HFFc6 (cell line): ENCODE measurements around the gene ZBTB21. TPM values are rescaled to one million over a fixed set of nuclear protein-coding genes. Genes with fewer than 3 reads are reported as not detected.

Experiments
- DNase-seq: peaks from one replicate; pipeline ENCODE4 v3.0.0-alpha.2; 2018
- H3K27ac Mint-ChIP-seq: 2 replicates; pipeline ENCODE4 v1.8.0; 2020; ENCODE audit warnings: mild to moderate bottlenecking, mixed read lengths
- H3K27me3 Mint-ChIP-seq: 2 replicates; pipeline ENCODE4 v1.8.0; 2021; ENCODE audit warnings: mild to moderate bottlenecking, moderate library complexity, mixed read lengths; ENCODE audit not compliant: insufficient read depth
- H3K36me3 Mint-ChIP-seq: 2 replicates; pipeline ENCODE4 v1.8.0; 2021; ENCODE audit warnings: low read depth, mixed read lengths
- H3K4me1 Mint-ChIP-seq: 2 replicates; pipeline ENCODE4 v1.8.0; 2020; ENCODE audit warnings: low read depth, mixed read lengths
- H3K4me3 Mint-ChIP-seq: 2 replicates; pipeline ENCODE4 v1.8.0; 2020; ENCODE audit warnings: mild to moderate bottlenecking, moderate library complexity, mixed read lengths
- H3K9me3 Mint-ChIP-seq: 2 replicates; pipeline ENCODE4 v1.8.0; 2020; ENCODE audit warnings: mild to moderate bottlenecking, mixed read lengths
- CTCF ChIP-seq: fragments of 200-600 bp; sonication (generic); IDR thresholded peaks from 2 replicates; pipeline ENCODE4 v1.5.0; 2021; ENCODE audit warnings: antibody characterized with exemption, mild to moderate bottlenecking
- total RNA-seq, 6 experiments: library from RNA; stranded (reverse); fragmentation: NEBNext Ultra II Directional; extraction: Animal tissue kit (Norgen Biotek cat#: 25700); gene quantifications; 2 replicates in 1 of 6; 3 replicates in 5 of 6; pipeline ENCODE4 v1.2.3, GENCODE V29; 2021

The ZBTB21 gene
- total RNA-seq, 6 experiments from 2014 or later: 16.6 to 19.5 (median 18.9) TPM

DNA sequence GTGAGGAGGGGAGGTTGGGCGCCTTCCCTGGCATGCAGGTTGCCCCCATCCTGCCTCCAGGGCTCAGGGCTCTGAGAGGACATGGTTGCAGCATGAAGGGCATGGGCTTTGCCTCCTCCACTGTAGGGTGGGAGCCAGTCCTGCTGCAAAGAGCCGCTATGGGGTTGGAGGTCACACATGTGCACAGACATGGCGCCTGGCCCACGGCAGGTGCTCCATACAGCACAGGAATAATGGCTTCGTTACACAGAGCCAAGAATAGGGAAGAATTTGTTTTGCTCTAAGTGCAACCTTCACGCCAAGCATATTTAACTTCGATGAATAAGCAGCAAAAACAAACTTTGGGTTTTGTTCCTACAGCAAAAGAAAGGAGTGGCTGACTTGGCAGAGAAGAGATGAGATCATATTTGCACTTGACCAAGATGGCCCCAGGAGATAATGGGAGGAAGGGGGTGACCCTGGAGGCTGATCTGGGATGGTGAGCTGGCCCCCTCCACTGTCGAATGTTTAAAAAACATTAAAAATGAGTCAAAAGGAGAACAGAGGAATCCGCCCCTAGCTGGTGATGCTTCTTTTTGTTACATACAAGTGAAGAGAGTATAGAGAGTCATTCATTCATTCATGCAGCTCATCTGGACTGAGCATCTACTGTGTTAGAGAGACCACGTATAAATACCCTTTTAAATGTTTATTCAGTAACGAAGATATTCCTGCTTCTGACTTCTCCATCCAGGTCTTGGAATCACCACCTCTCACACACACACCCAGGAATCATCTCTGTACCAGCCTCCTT lies 43.9 kb downstream of the ZBTB21 start:
- peak; percentile 67 for DNase-seq
- Mint-ChIP-seq H3K4me3 (no peak overlapping the region), H3K9me3 (no peaks in the 10 kb centered on the region), H3K27ac (no peak overlapping the region), H3K4me1 (peaks cover 37% of the 10 kb centered on the region), H3K36me3 (no peaks in the 10 kb centered on the region), H3K27me3 (peaks cover 30% of the 10 kb centered on the region)
- 0 out of 2 replicates have a peak, but pooled peaks have one; percentile 16 for TF ChIP-seq CTCF

- peaks cover 28% of the 10 kb centered on the region for H3K27me3 Mint-ChIP-seq
- no peaks in the 10 kb centered on the region for H3K9me3 Mint-ChIP-seq
- peaks cover 44% of the 10 kb centered on the region for H3K4me1 Mint-ChIP-seq
- DNase-seq: no peak
- H3K36me3 Mint-ChIP-seq: no peaks in the 10 kb centered on the region
- no peak for TF ChIP-seq CTCF
- H3K4me3 Mint-ChIP-seq: no peak overlapping the region
- no peak overlapping the region for H3K27ac Mint-ChIP-seq
Measured at GRCh38 chr21:41965461-41966013, 44.6 kb downstream of the ZBTB21 start.

- Mint-ChIP-seq H3K4me1 (peaks cover 49% of the 10 kb centered on the region), H3K36me3 (no peaks in the 10 kb centered on the region), H3K4me3 (no peak overlapping the region), H3K9me3 (no peaks in the 10 kb centered on the region), H3K27ac (no peak overlapping the region), H3K27me3 (peaks cover 26% of the 10 kb centered on the region)
- no peak for TF ChIP-seq CTCF
- DNase-seq: no peak
Measured at GRCh38 chr21:41965045-41965444, 45.1 kb downstream of the ZBTB21 start.

DNA sequence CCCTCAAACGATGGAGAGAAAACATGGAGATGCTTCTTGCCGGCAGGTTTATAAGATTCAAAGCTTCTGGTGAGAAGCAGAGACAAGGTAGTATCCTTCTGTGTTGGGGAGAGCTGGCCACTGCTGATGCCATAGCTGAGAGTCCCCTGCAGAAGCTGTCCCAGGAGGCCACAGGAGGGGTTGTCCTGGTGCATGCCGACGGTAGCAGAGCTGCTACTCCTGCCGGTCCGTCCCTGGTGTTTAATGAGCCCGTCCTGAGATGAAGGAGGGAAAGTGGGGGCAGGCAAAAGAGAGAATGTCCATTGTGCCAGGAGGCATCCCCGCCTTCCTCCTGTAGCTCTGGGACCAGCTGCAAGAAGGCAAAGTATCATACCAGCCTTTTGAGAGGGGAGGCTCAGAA lies 46.0 kb downstream of the ZBTB21 start:
- DNase-seq: no peak
- H3K9me3 Mint-ChIP-seq: no peaks in the 10 kb centered on the region

GRCh38 chr21:41962425-41962966 lies 47.7 kb downstream of the ZBTB21 start:
- Mint-ChIP-seq H3K9me3 (no peaks in the 10 kb centered on the region), H3K27ac (no peak overlapping the region; the same call in 1 of the 2 replicates), H3K4me1 (peaks cover 66% of the 10 kb centered on the region), H3K27me3 (peaks cover 18% of the 10 kb centered on the region), H3K36me3 (no peaks in the 10 kb centered on the region), H3K4me3 (no peak overlapping the region)
- no peak for TF ChIP-seq CTCF
- DNase-seq: no peak

More for the DNA sequence above, 46.0 kb downstream of the ZBTB21 start:
- H3K27me3 Mint-ChIP-seq: peaks cover 26% of the 10 kb centered on the region
- no peak overlapping the region for H3K4me3 Mint-ChIP-seq
- no peak overlapping the region for H3K27ac Mint-ChIP-seq
- H3K36me3 Mint-ChIP-seq: no peaks in the 10 kb centered on the region
- no peak for TF ChIP-seq CTCF
- H3K4me1 Mint-ChIP-seq: peaks cover 50% of the 10 kb centered on the region
